Amniotic stem cell (primary cell): Measurements from ENCODE around the gene OPTC.
"Not testable (repeated sequence)": the region's sequence is repeated elsewhere in the genome, so short reads cannot be mapped to it uniquely, and the experiment has no call there.

Source experiments
- DNase-seq: peaks from one replicate; lab custom pipeline; 2025; lab: John Stamatoyannopoulos, UW

Gene OPTC

GRCh38 chr1:203465146-203465798 lies 28.7 kb upstream of the OPTC start:
- DNase-seq = no peak

- no peak for DNase-seq
Observed at GRCh38 chr1:203465948-203466347, 28.0 kb upstream of the OPTC start.

GRCh38 chr1:203466906-203467549 lies 26.9 kb upstream of the OPTC start:
- DNase-seq = not testable (repeated sequence)

GRCh38 chr1:203467550-203467921 lies 26.4 kb upstream of the OPTC start:
- no peak for DNase-seq

GRCh38 chr1:203468326-203468725 lies 25.6 kb upstream of the OPTC start:
- DNase-seq = no peak

GRCh38 chr1:203470240-203470639 lies 23.7 kb upstream of the OPTC start:
- no peak for DNase-seq

GRCh38 chr1:203471841-203472240 lies 22.1 kb upstream of the OPTC start:
- DNase-seq = no peak

- no peak for DNase-seq
Observed at GRCh38 chr1:203473281-203473680, 20.7 kb upstream of the OPTC start.

GRCh38 chr1:203473781-203474305 lies 20.1 kb upstream of the OPTC start:
- no peak for DNase-seq

- DNase-seq = no peak
Observed at GRCh38 chr1:203475012-203475981, 18.7 kb upstream of the OPTC start, which contains the start of gene PRELP. Gene PRELP (plus strand): TSS chr1:203475806. CDS start chr1:203483185, 7,379 bp downstream.

- DNase-seq = no peak
Observed at GRCh38 chr1:203476216-203476814, 17.6 kb upstream of the OPTC start.

- DNase-seq = no peak
Observed at GRCh38 chr1:203477748-203478147, 16.2 kb upstream of the OPTC start.

- DNase-seq = no peak
Observed at GRCh38 chr1:203478231-203478630, 15.7 kb upstream of the OPTC start.

GRCh38 chr1:203478986-203479385 lies 15.0 kb upstream of the OPTC start:
- no peak for DNase-seq

GRCh38 chr1:203479646-203480045 lies 14.3 kb upstream of the OPTC start:
- DNase-seq = no peak

GRCh38 chr1:203480084-203480483 lies 13.9 kb upstream of the OPTC start:
- DNase-seq = peak; percentile 33

- peak; percentile 82 for DNase-seq
Observed at GRCh38 chr1:203480525-203481084, 13.3 kb upstream of the OPTC start.

- DNase-seq = no peak
Observed at GRCh38 chr1:203481196-203481595, 12.8 kb upstream of the OPTC start.

- no peak for DNase-seq
Observed at GRCh38 chr1:203486618-203487370, 7.2 kb upstream of the OPTC start.

GRCh38 chr1:203488539-203488938 lies 5.4 kb upstream of the OPTC start:
- no peak for DNase-seq

GRCh38 chr1:203490607-203491006 lies 3.3 kb upstream of the OPTC start:
- DNase-seq = no peak
